ENCODE data around the gene DLG1.

The DLG1 gene

DNA sequence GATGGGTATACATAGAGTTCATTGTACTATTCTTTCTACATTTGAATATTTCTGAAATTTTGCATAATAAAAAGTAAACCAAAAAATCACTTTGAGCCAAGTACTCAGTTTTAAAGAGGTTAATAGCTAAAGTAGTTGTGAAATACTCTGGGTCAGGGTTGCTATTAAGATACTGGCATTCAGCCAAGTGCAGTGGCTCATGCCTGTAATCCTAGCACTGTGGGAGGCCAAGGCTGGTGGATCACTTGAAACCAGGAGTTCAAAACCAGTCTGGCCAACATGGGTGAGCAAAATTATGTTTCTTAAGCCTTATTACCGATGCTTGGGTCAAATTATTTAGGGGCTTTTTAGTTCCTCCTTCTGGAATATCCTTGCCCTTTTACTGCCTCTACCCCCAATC, 146.8 kb downstream of the DLG1 start:
- H3K27ac ChIP-seq: no peak overlapping the region
- no peak for DNase-seq (ENCODE audit: low spot score)
- H3K4me3 ChIP-seq: no peak overlapping the region
- TF ChIP-seq, protein P1, sequence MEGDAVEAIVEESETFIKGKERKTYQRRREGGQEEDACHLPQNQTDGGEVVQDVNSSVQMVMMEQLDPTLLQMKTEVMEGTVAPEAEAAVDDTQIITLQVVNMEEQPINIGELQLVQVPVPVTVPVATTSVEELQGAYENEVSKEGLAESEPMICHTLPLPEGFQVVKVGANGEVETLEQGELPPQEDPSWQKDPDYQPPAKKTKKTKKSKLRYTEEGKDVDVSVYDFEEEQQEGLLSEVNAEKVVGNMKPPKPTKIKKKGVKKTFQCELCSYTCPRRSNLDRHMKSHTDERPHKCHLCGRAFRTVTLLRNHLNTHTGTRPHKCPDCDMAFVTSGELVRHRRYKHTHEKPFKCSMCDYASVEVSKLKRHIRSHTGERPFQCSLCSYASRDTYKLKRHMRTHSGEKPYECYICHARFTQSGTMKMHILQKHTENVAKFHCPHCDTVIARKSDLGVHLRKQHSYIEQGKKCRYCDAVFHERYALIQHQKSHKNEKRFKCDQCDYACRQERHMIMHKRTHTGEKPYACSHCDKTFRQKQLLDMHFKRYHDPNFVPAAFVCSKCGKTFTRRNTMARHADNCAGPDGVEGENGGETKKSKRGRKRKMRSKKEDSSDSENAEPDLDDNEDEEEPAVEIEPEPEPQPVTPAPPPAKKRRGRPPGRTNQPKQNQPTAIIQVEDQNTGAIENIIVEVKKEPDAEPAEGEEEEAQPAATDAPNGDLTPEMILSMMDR (IDR thresholded peaks at IDR 0.05): no peak

DNA sequence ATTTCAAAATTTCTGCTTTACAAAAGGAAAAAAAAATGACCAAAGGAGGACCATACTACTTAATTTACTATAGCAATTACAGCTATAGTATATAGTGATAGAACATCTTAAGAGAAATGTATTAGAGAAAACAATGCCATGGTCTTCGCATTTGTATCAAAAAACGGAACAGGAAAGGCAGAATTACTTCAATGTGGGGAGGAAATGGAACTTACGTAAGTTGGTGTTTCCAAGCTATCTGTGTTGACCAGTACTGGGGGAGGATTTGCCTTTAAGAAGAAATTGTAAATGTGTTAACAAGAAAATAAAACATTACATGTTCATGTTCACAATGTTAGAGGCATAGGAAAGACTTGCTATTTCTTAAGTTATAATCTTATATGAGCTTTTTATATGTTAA, 148.9 kb downstream of the DLG1 start:
- DNase-seq (ENCODE audit: low spot score): no peak
- Histone ChIP-seq H3K4me3 (no peak overlapping the region), H3K27ac (no peak overlapping the region)
- TF ChIP-seq, protein P1 (IDR thresholded peaks at IDR 0.05): no peak

DNA sequence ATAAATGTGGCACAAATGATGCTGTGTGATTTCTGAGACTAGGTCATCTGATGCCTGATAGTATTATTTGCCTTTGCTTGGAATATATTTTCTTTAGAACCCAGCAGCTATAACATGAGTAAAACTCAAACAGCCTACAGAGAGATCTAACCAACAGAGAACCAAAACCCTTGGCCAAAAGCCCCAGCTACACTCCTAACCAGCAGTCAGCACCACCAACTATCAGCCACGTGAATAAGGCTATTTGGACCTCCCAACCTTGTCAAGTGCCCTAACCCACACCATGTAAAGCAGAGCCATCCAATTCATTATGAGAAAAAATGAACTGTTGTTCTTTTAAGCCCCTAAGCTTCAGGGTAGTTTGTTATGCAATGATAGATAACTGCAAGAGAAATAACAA, 154.2 kb downstream of the DLG1 start:
- TF ChIP-seq, protein P1 (IDR thresholded peaks at IDR 0.05): no peak
- H3K27ac ChIP-seq: no peak overlapping the region
- no peak for DNase-seq (ENCODE audit: low spot score)
- H3K4me3 ChIP-seq: no peak overlapping the region

DNA sequence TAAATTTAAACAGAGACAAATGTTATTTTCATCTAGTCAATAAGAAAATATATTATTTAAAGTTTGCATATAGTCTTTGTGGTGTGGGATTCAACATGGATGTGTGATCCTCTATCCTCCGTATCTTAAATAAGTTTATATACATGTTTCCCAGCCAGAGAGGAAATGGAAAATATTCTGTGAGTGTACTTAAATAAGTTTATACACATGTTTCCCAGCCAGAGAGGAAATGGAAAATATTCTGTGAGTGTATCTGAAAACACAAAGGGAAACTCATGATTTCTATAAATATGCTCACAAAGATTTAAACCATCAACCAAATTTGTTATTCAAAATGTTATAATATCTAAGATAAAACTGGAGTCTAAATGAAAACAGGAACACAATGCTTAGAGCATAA, 158.8 kb downstream of the DLG1 start:
- no peak overlapping the region for H3K4me3 ChIP-seq
- TF ChIP-seq, protein P1 (IDR thresholded peaks at IDR 0.05): no peak
- no peak for DNase-seq (ENCODE audit: low spot score)
- no peak overlapping the region for H3K27ac ChIP-seq

DNA sequence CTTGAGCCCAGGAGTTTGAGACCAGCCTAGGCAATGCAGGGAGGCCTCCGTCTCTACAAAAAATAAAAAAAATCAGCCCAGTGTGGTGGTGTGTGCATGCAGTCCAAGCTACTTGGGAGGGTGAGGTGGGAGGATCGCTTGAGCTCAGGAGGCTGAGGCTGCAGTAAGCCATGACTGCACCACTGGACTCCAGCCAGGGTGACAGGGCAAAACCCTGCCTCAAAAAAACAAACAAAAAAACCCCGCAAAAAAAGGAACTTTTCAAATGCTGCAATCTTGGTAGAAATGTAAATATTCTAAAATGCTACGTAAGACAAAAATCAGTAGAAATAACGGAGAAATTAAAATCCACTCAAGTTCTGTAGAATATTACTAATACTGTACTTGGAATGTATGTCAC, 160.7 kb downstream of the DLG1 start:
- no peak overlapping the region for H3K27ac ChIP-seq
- DNase-seq (ENCODE audit: low spot score): no peak

DNA sequence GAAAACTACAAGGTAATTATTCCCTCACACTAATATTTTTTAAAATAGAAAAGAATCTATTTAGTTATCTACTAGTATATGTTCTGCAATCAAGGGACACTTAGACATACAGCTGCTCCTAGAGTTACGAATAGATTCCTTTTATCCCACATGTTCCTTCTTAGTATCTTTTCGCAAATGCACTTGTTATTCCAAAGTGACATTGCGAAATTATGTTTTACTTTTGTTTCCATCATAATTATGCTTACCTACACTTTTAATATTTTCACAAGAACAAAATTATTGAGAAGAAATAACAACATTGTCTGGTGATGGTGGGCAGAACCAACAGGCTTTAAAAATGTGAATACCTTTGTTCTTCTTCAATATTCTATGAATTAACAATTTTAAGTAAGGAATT, 161.7 kb downstream of the DLG1 start:
- Histone ChIP-seq H3K27ac (no peak overlapping the region), H3K4me3 (no peak overlapping the region)
- TF ChIP-seq, protein P1 (IDR thresholded peaks at IDR 0.05): no peak
- no peak for DNase-seq (ENCODE audit: low spot score)

More for the DNA sequence above, 160.7 kb downstream of the DLG1 start:
- no peak overlapping the region for H3K4me3 ChIP-seq
- TF ChIP-seq, protein P1 (IDR thresholded peaks at IDR 0.05): no peak

- H3K27ac ChIP-seq: no peak overlapping the region
- DNase-seq (ENCODE audit: low spot score): no peak
- H3K4me3 ChIP-seq: no peak overlapping the region
- TF ChIP-seq, protein P1 (IDR thresholded peaks at IDR 0.05): no peak
Observed at GRCh38 chr3:197135212-197135611, 163.2 kb downstream of the DLG1 start.
